Gastrocnemius medialis (tissue), 4 donors: Measurements from ENCODE around the gene OR10C1.

Experiments
- CTCF ChIP-seq, 5 experiments: fragments of 450-650 bp in 3 of 5; fragments of 200-600 bp in 2 of 5; sonication (generic) in 2 of 5; IDR thresholded peaks in 4 of 5; conservative IDR thresholded peaks in 1 of 5; 1 replicate in 4 of 5; 2 replicates in 1 of 5; pipeline ENCODE4 v1.5.1; 2016 to 2019; ENCODE audit warnings: antibody characterized with exemption in 5 of 5, mild to moderate bottlenecking in 3 of 5, moderate library complexity in 3 of 5
- POLR2A ChIP-seq, 2 donors: fragments of 450-650 bp; IDR thresholded peaks; one replicate each; pipeline ENCODE4 v1.6.1; 2017; ENCODE audit warnings: antibody characterized with exemption in 2 of 2, mild to moderate bottlenecking in 2 of 2, moderate library complexity in 2 of 2

GRCh38 chr6:29465279-29465678 lies 26.2 kb downstream of the OR10C1 start:
- TF ChIP-seq POLR2A (IDR thresholded peaks at IDR 0.05): no peak
- TF ChIP-seq CTCF (IDR thresholded peaks at IDR 0.05 in 4 of 5, conservative IDR thresholded peaks at IDR 0.05 in 1 of 5): no peak
